NOMO-1 treated with DMSO at 0.1 percent for 48 hours (cell line): ENCODE measurements around the gene AP1S1.
"Not testable (repeated sequence)": the region's sequence is repeated elsewhere in the genome, so short reads cannot be mapped to it uniquely, and the experiment has no call there.

ENCODE experiments used
- DNase-seq: peaks from one replicate; lab custom pipeline; 2025; ENCODE audit not compliant: unreplicated experiment; lab: John Stamatoyannopoulos, UW

AP1S1 gene

DNA sequence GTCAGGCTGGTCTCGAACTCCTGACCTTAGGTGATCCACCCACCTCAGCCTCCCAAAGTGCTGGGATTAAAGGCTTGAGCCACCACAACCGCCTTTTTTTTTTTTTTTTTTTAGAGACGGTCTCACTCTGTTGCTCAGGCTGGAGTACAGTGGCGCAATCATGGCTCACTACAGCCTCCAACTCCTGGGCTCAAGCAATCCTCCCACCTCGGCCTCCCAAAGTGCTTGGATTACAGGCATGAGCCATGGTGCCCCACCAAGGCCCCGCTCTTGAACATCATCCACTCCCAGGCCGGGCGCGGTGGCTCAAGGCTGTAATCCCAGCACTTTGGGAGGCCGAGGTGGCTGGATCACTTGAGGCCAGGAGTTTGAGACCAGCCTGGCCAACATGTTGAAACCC, 45.2 kb downstream of the AP1S1 start:
- not testable (repeated sequence) for DNase-seq

DNA sequence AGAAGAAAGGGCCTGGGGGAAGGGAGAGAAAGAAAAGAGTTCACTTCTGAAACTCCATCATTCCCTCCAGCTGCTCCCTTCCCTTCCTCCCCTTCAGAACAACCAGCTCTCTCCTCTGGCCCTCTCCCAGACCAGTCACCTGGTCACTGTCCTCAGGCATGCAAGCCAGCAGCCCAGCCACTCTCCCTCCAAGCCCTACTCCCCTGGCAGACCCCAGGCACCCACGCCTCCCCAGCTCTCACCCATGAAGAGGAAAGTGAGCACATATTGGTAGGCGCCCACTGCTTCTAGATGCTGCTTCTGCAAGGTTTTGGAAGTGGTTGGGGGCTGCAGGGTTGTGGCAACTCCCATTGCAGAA, 46.2 kb downstream of the AP1S1 start:
- no peak for DNase-seq

DNA sequence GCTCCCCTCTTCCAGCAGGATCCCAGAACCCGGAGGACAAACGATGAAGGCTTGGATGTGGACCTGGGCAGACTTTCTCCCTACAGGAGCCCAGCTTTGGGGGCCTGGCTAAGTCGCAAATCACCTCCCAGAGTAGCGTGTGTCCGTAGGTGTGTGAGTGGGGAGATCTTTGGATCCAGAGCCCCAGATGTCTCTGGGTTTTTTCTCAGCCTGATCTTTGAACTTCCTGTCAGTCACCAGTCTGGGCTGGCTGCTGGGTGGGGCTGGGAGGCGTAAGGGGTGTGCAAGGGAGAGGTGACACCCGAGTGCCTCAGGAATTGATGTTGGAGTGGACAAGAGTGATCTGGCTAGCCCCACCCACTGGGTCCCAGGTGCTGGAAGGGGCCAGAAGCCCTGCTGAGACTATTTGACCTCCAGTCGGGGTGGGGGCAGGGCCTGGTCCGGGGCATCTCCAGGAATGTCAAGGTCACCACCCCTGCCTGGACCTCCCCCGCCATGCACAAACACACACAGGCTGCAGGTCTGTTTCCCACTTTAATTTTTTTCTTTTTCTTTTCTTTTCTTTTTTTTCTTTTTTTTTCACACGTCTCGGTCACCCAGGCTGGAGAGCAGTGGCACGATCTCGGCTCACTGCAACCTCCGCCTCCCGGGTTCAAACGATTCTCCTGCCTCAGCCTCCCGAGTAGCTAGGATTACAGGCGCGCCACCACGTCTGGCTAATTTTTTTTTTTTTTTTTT, 46.8 kb downstream of the AP1S1 start, which contains the start of gene MOGAT3:
MOGAT3 (minus strand) TSS at position 175 of the 738 bp plus-strand sequence. CDS start 182 bp downstream, outside the sequence.
- no peak for DNase-seq

DNA sequence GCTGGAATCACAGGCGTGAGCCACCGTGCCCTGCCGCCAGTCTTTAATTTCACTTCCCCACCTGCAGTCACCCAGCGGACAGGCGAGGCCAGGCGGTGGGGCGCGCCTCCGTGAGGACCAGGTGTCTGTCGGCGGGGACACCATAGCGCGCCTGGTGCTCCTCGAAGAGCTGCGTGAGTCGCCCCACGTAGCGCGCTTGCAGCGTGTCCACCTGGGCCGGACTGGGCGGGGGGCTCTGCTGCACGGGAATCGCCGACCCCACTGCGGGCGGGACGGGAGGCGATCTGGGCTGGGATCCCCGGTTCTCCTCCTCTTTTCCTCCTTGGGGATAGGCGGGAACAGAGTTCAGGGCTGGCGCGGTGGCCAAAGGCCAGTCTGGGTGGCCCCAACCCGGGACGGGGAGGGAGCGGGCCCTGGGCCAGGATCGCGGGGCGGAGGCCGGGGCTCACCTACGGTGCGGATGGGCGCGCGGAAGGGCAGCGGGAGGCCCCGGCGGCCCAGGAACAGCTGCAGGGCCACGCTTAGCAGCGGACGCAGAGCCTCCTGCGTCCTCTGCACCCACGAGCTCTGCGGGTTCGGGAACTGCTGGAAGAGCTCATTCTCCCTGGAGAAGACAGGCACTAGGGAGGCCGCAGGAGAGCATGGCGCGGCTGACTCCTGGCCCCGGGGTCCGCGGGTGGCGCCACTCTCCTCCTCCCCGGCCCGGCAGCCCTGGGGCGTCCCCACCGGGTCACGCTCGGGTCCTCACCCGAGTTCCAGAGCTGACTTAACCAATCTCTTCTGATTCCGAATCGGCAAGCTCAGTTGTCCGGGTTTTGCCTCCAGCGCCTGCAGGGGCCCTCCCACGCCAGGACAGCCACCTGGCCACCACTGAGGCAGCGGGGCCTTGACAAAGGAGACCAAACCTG, 47.7 kb downstream of the AP1S1 start:
- DNase-seq: no peak

DNA sequence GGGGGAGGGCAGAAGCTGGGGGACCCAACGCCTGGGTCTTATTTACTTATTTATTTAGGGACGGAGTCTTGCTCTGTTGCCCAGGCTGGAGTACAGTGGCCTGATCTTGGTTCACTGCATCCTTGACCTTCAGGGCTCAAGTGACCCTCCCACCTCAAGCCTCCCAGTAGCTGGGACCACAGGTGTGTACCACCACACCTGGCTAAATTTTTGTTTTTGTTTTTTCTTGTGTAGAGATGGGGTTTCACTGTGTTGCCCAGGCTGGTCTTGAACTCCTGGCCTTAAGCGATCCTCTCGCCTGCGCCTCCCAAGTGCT, 48.3 kb downstream of the AP1S1 start:
- DNase-seq: no peak

DNA sequence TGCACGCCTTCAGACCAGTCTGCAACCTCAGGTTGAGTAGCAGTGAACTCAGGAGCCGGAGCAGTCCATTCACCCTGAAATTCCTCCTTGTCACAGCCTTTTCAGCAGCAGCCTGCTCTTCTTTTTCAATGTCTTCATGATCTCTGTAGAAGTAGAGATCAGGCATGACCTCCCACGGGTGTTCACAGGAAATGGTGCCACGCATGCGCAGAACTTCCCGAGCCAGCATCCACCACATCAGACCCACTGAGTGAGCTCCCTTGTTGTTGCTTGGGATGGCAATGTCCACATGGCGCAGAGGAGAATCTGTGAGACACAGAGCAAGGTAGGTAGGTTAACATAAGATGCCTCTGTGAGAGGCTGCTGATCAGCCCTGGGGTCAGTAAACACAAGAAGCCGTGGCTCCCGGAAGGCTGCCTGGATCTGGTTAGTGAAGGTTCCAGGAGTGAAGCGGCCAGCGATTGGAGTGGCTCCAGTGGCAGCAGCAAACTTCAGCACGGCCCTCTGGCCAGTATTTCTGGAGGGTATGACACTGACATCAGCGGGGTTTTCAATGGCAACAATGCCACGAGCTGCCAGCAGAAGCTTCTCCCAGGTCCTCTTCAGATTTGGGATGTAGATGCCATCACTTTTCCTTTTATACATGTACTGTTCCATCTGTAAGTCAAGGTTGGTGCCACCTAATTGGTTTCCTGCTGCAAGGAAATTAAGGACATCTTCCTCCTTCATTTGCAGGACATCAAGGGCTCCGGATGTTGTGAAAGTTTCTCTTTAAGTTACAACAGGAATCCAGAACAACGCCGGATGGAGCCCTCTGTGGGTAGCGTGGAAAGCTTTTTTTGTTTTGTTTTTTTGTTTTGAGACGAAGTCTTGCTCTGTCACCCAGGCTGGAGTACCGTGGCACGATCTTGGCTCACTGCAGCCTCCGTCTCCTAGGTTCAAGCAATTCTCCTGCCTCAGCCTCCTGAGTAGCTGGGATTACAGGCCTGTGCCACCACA, 49.8 kb downstream of the AP1S1 start:
- peak; percentile 88 for DNase-seq

DNA sequence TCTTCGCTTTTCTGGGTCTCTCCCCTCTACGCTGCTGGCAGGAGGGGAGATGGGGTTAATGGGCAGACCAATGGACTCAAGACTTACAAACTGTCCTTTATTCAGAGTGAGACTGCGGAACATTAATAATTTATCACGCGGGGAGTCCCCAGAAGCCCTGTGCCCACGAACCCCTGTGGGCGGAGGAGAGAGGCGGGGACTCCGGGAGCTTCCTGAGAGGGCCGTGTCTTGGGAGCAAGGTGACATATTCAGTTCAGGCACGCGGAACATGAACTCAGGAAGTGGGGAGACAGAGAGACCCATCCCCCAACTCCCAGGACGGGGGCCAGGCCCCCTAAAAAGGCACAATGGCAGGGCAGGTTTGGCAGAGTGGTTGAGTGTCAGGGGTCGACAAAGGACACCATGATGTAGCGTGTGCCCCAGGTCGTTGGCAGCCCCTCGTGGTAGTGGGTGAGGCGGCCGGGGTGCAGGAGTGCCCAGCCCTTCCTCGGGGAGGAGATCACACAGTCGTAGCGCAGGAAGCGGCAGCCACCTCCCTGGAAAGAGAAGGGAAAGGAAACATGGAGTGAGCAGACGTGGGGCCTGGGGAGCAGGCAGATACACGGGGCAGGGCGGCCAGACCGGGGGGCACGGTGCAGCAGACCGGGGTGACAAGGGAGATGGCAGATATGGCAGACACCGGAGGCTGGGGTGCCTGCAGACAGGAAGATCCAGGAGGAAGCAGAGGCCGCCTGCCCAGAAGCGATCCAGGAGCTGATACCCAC, 51.8 kb downstream of the AP1S1 start:
- DNase-seq: no peak

DNA sequence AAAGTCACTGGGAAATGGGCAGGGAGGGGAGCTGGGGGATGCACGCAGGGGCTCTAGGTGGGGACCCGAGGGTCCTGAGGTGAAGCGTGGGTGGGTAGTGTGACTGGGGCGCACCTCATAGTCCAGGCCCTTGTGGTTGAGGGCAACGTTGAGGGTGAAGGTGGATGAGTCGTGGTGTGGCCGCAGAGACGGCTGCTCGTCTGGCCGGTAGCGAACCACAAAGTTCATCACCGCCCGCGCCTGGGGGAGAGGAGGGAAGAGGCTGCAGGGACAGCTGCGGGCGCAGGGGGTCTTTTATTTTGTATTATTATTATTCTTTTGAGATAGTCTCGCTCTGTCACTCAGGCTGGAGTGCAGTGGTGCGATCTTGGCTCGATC, 52.4 kb downstream of the AP1S1 start:
- DNase-seq: no peak

DNA sequence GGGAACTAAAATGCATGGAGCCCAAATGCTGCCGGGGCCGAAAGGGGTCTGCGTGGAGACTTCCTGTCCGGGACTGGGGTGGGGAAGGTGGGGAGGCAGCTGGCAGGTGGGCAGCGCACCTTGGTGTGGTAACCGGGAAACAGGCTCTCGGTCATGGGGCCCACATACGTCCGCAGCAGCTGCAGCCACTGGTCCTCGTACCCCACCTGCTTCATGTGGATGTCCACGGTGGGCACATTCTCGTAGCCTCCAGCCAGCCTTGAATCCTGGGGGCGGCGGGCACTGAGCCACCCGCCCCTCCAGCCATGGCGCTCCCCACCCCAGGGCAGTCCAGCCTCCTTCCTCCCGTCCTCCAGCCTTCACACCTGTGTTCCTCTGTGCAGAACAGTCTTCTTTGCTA, 53.2 kb downstream of the AP1S1 start:
- DNase-seq: no peak

DNA sequence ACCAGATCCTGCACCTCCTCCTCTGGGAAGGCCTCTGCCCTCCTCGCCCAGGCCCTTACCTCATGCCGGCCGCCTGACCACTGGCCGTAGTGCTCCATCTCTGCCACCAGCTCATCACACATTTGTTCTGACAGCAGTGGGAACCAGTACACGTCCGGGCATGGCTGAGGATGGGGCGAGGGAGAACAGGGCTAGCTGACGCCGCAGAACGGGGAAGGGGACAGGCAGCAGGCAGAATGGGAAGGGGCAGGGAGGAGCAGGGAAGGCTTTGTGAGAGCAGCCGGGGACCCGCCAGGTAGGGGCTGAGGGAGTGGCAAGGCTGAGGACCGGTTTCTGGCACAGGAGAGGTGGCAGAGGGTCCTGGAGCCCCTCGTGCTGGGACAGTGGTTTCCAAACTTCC, 54.5 kb downstream of the AP1S1 start:
- DNase-seq: no peak

DNA sequence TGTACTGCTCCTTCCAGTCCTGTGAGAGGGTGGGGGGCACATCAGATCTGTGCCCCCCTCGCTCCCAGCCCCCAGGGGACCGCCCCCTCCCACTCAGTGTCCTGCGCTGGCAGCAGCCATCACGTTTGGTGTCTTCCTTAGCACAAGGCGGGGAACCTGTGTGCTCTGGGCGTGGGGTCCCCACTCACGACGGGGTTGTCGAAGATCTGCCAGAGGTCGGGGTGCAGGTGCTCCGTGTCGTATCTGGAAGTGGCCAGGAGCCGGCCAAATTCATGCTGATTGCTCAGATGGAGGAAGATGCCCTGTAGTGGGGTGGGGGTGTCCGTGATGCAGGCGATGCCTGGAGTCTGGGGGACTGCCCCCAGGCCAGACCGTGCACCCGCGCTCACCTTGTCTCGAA, 55.9 kb downstream of the AP1S1 start:
- no peak for DNase-seq
